Astrocyte of the spinal cord (primary cell): ENCODE measurements around the gene WDR86.

Source experiments
- DNase-seq: peaks from one replicate; pipeline ENCODE4 v3.0.0; 2011; ENCODE audit warnings: low read depth, low spot score
- H3K4me3 ChIP-seq: 2 replicates; pipeline ENCODE4 v1.5.1; 2011; ENCODE audit warnings: low read depth, mild to moderate bottlenecking, low read length, moderate library complexity
- in situ Hi-C: cut with HindIII; loops from 2 replicates; pipeline ENCODE4 v1.10.0; 2017; ENCODE audit warnings: low sequenced_read_pairs
- TF ChIP-seq, protein P1 (sequence below): IDR thresholded peaks from 2 replicates; pipeline ENCODE4 v1.5.1; 2012; ENCODE audit warnings: low read depth, mild to moderate bottlenecking, low read length, inconsistent platforms

WDR86 gene

GRCh38 chr7:151352512-151352911 is 57.3 kb downstream of the WDR86 start:
- TF ChIP-seq, protein P1, sequence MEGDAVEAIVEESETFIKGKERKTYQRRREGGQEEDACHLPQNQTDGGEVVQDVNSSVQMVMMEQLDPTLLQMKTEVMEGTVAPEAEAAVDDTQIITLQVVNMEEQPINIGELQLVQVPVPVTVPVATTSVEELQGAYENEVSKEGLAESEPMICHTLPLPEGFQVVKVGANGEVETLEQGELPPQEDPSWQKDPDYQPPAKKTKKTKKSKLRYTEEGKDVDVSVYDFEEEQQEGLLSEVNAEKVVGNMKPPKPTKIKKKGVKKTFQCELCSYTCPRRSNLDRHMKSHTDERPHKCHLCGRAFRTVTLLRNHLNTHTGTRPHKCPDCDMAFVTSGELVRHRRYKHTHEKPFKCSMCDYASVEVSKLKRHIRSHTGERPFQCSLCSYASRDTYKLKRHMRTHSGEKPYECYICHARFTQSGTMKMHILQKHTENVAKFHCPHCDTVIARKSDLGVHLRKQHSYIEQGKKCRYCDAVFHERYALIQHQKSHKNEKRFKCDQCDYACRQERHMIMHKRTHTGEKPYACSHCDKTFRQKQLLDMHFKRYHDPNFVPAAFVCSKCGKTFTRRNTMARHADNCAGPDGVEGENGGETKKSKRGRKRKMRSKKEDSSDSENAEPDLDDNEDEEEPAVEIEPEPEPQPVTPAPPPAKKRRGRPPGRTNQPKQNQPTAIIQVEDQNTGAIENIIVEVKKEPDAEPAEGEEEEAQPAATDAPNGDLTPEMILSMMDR: no peak
- H3K4me3 ChIP-seq: no peak overlapping the region
- DNase-seq: no peak
- in situ Hi-C loops: no loop called here

- no peak overlapping the region for H3K4me3 ChIP-seq
- in situ Hi-C loops: no loop called here
- TF ChIP-seq, protein P1: no peak
- DNase-seq: no peak
These were observed 57.9 kb downstream of the WDR86 start for GRCh38 chr7:151351967-151352366.

DNA sequence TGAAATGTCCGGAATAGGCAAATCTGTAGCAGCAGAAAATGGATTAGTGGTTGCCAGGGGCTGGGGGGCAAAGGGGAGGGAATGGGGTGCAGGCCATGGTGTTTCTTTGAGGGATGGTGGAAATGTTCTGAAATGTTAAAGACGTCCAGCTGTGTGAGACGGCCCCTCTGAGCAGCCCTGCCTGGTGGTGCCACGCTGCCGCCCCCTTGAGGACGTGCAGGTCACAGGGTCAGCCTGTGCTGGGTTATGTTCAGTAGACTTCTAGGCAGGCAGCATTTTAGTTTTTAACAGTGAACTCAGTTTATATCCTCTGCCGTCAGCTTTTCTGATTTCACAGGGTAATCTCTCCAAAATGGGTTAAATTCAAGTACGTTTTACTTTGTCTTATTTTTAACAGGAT is 58.8 kb downstream of the WDR86 start:
- TF ChIP-seq, protein P1: peak; percentile 22
- in situ Hi-C loops: no loop called here
- no peak overlapping the region for H3K4me3 ChIP-seq
- no peak for DNase-seq

- no peak for DNase-seq
- TF ChIP-seq, protein P1: no peak
- no peak overlapping the region for H3K4me3 ChIP-seq
- in situ Hi-C loops: no loop called here
These were observed 60.4 kb downstream of the WDR86 start for GRCh38 chr7:151349507-151349853.

DNA sequence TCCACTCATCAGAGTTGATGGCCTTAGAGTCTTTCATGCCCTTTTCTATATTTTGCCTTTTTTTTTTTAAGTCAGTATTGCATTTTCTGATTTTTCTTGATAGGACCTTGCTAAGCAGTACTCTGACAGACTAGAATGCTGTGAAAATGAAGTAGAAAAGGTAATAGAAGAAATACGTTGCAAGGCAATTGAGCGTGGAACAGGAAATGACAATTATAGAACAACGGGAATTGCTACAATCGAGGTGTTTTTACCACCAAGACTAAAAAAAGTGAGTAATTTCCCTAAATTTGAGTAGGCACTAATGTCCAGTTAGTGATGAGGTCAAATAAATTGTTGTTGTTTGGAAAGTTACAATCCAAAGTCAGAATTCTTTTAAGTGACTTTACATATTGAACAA is 60.9 kb downstream of the WDR86 start:
- no peak overlapping the region for H3K4me3 ChIP-seq
- in situ Hi-C loops: no loop called here
- DNase-seq: no peak
- TF ChIP-seq, protein P1: no peak

DNA sequence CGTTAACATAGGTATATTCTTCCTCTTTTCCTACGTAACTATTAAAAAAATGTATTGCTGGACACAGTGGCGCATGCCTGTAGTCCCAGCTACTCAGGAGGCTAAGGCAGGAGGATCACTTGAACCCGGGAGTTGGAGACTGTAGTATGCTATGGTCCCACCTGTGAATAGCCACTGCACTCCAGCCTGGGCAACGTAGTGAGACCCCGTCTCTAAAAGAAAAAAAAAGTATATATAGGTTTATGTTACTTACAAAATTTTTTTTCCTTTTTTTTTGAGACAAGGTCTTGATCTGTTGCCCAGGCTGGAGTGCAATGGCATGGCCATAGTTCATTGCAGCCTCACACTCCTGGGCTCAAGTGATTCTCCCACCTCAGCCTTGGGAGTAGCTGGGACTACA is 62.6 kb downstream of the WDR86 start:
- TF ChIP-seq, protein P1: no peak
- no peak overlapping the region for H3K4me3 ChIP-seq
- DNase-seq: no peak
- in situ Hi-C loops: no loop called here

GRCh38 chr7:151346470-151346769 is 63.4 kb downstream of the WDR86 start:
- no peak for DNase-seq
- in situ Hi-C loops: no loop called here

More at GRCh38 chr7:151346470-151346769, 63.4 kb downstream of the WDR86 start:
- no peak overlapping the region for H3K4me3 ChIP-seq
- TF ChIP-seq, protein P1: no peak
